ENCODE data around the gene EREG. TPM values are rescaled to one million over a fixed set of nuclear protein-coding genes. Genes with fewer than 3 reads are reported as not detected.

EREG gene
- total RNA-seq, 1 donor from 2014 or later: 0.30 TPM

DNA sequence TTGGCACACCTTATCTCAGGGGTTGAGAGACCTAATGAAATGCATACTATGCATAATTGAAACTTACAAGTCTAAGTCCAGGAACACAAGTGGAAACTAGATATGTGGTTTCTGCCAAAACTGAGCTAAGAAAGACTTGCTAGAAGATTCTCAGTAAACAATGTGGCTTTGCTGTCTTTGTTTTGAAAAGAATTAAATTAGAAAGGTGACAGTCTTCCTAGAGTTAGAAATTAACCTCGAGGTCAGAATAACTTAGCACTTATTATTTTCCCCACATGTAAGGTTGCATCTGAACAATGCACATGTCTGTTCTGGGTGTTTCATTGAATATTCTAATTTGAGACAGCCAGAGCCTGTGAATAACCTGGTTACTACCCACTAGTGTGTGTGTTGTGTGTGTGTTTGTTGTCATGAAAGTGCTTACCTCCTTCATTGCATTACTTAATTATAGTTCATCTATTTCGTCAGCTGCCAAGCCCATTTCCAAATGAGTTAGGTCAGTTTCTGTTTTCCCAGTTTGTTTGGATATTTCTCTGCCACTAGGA lies 1.5 kb downstream of the EREG start:
- Histone ChIP-seq H2AFZ (ENCODE audit: low read depth, low read length) (no peak overlapping the region), H3K36me3 (ENCODE audit: insufficient read depth, low read length) (no peaks in the 10 kb centered on the region), H3K9ac (ENCODE audit: low read length) (no peak overlapping the region), H3K27me3 (ENCODE audit: insufficient read depth, low read length) (no peaks in the 10 kb centered on the region), H3K4me3 (ENCODE audit: insufficient read depth, low read depth, low read length) (no peak overlapping the region), H3K4me1 (ENCODE audit: insufficient read depth, low read length) (peaks cover 11% of the 10 kb centered on the region), H3K27ac (ENCODE audit: low read depth, low read length) (no peak overlapping the region), H3K79me2 (ENCODE audit: insufficient read depth, low read length) (no peaks in the 10 kb centered on the region), H3K9me3 (ENCODE audit: insufficient read depth, low read depth, low read length) (no peaks in the 10 kb centered on the region), H4K20me1 (ENCODE audit: insufficient read depth, low read length) (no peaks in the 10 kb centered on the region), H3K4me2 (ENCODE audit: low read length) (peak overlapping the region; percentile 91)
- DNase-seq (ENCODE audit: low read depth) (no peak), FAIRE-seq (no peak)
- Mint-ChIP-seq H3K36me3 (ENCODE audit: low read depth, unreplicated experiment) (no peaks in the 10 kb centered on the region), H3K9me3 (ENCODE audit: unreplicated experiment) (no peaks in the 10 kb centered on the region), H3K27ac (ENCODE audit: unreplicated experiment) (no peak overlapping the region), H3K4me3 (ENCODE audit: unreplicated experiment) (no peak overlapping the region), H3K27me3 (ENCODE audit: low read depth, unreplicated experiment) (no peaks in the 10 kb centered on the region), H3K4me1 (ENCODE audit: low read depth, unreplicated experiment) (no peaks in the 10 kb centered on the region)
- no peak for TF ChIP-seq EZH2 (IDR thresholded peaks at IDR 0.05; ENCODE audit: insufficient read depth, low read length)
- TF ChIP-seq, protein P1, sequence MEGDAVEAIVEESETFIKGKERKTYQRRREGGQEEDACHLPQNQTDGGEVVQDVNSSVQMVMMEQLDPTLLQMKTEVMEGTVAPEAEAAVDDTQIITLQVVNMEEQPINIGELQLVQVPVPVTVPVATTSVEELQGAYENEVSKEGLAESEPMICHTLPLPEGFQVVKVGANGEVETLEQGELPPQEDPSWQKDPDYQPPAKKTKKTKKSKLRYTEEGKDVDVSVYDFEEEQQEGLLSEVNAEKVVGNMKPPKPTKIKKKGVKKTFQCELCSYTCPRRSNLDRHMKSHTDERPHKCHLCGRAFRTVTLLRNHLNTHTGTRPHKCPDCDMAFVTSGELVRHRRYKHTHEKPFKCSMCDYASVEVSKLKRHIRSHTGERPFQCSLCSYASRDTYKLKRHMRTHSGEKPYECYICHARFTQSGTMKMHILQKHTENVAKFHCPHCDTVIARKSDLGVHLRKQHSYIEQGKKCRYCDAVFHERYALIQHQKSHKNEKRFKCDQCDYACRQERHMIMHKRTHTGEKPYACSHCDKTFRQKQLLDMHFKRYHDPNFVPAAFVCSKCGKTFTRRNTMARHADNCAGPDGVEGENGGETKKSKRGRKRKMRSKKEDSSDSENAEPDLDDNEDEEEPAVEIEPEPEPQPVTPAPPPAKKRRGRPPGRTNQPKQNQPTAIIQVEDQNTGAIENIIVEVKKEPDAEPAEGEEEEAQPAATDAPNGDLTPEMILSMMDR (IDR thresholded peaks at IDR 0.05; ENCODE audit: insufficient read depth, low read depth, low read length): no peak

DNA sequence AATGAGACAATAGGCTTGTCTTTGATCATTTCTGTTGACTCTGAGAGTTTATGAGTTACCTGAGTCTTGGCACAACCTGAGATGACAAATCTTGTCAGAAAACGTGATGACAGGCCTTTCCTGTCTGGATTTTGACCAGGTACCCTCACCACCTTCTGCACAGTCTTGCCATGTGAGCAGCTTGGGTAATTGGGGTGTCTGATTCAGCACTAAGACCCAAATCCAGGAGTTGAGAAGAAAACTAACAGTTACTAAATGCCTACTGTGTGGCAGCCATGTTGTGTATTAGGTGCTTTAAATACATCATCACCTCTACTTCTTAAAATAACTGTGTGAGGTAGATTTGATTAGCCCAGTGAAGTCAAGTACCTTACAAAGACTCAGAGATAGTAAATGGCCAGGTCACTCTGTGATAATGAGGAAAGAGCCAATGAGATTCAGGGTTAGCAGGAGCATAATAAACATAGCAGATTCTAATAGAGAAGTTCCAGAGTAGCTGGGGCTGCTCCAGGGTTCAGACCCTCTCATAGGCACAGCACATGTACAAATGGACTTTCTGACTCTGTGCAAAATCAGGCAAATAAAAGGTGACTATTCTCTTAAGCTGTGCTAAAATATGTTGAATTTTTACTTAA lies 2.8 kb downstream of the EREG start:
- Mint-ChIP-seq H3K36me3 (ENCODE audit: low read depth, unreplicated experiment) (no peaks in the 10 kb centered on the region), H3K27ac (ENCODE audit: unreplicated experiment) (no peak overlapping the region), H3K9me3 (ENCODE audit: unreplicated experiment) (no peaks in the 10 kb centered on the region), H3K4me1 (ENCODE audit: low read depth, unreplicated experiment) (no peaks in the 10 kb centered on the region), H3K27me3 (ENCODE audit: low read depth, unreplicated experiment) (no peaks in the 10 kb centered on the region), H3K4me3 (ENCODE audit: unreplicated experiment) (no peak overlapping the region)
- H3K36me3 ChIP-seq (ENCODE audit: insufficient read depth, low read length): no peaks in the 10 kb centered on the region
- no peak for TF ChIP-seq EZH2 (IDR thresholded peaks at IDR 0.05; ENCODE audit: insufficient read depth, low read length)
- TF ChIP-seq, protein P1 (IDR thresholded peaks at IDR 0.05; ENCODE audit: insufficient read depth, low read depth, low read length): no peak
- H3K4me1 ChIP-seq (ENCODE audit: insufficient read depth, low read length): peaks cover 11% of the 10 kb centered on the region
- H3K4me2 ChIP-seq (ENCODE audit: low read length): no peak overlapping the region
- no peaks in the 10 kb centered on the region for H4K20me1 ChIP-seq (ENCODE audit: insufficient read depth, low read length)
- H3K4me3 ChIP-seq (ENCODE audit: insufficient read depth, low read depth, low read length): no peak overlapping the region
- DNase-seq (ENCODE audit: low read depth) (no peak), FAIRE-seq (no peak)
- H3K9me3 ChIP-seq (ENCODE audit: insufficient read depth, low read depth, low read length): no peaks in the 10 kb centered on the region
- H3K9ac ChIP-seq (ENCODE audit: low read length): no peak overlapping the region
- H3K27ac ChIP-seq (ENCODE audit: low read depth, low read length): no peak overlapping the region
- no peaks in the 10 kb centered on the region for H3K27me3 ChIP-seq (ENCODE audit: insufficient read depth, low read length)
- H3K79me2 ChIP-seq (ENCODE audit: insufficient read depth, low read length): no peaks in the 10 kb centered on the region
- no peak overlapping the region for H2AFZ ChIP-seq (ENCODE audit: low read depth, low read length)

DNA sequence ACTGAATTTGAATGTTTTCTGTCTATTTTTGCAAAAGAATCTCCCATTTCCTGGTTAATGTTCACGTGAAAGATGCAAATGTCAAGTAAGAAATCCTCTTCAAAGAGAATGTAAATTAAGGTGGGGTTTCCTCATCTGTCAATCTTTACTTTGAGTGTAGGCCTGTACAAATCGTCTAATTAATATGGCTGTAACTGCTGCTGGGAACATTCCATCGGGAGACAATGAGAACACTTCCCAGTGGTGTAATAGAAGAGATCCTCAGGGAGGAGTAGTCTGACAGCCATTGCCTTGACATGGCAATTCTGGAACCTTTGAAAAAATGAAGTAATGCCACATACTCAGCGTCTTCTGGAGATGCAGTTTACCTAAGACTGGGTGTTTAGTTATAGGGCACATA lies 3.7 kb downstream of the EREG start:
- H3K9me3 ChIP-seq (ENCODE audit: insufficient read depth, low read depth, low read length): no peaks in the 10 kb centered on the region
- FAIRE-seq (no peak), DNase-seq (ENCODE audit: low read depth) (no peak)
- no peak overlapping the region for H3K27ac Mint-ChIP-seq (ENCODE audit: unreplicated experiment)
- H3K36me3 ChIP-seq (ENCODE audit: insufficient read depth, low read length): no peaks in the 10 kb centered on the region
- no peak overlapping the region for H2AFZ ChIP-seq (ENCODE audit: low read depth, low read length)
- H4K20me1 ChIP-seq (ENCODE audit: insufficient read depth, low read length): no peaks in the 10 kb centered on the region
- no peaks in the 10 kb centered on the region for H3K36me3 Mint-ChIP-seq (ENCODE audit: low read depth, unreplicated experiment)
- H3K4me2 ChIP-seq (ENCODE audit: low read length): no peak overlapping the region
- H3K4me3 ChIP-seq (ENCODE audit: insufficient read depth, low read depth, low read length): no peak overlapping the region
- H3K79me2 ChIP-seq (ENCODE audit: insufficient read depth, low read length): no peaks in the 10 kb centered on the region
- no peak overlapping the region for H3K4me3 Mint-ChIP-seq (ENCODE audit: unreplicated experiment)
- no peaks in the 10 kb centered on the region for H3K9me3 Mint-ChIP-seq (ENCODE audit: unreplicated experiment)
- TF ChIP-seq, protein P1 (IDR thresholded peaks at IDR 0.05; ENCODE audit: insufficient read depth, low read depth, low read length): no peak
- TF ChIP-seq EZH2 (IDR thresholded peaks at IDR 0.05; ENCODE audit: insufficient read depth, low read length): no peak
- H3K27ac ChIP-seq (ENCODE audit: low read depth, low read length): no peak overlapping the region
- H3K4me1 ChIP-seq (ENCODE audit: insufficient read depth, low read length): peaks cover 11% of the 10 kb centered on the region
- no peak overlapping the region for H3K9ac ChIP-seq (ENCODE audit: low read length)
- no peaks in the 10 kb centered on the region for H3K27me3 Mint-ChIP-seq (ENCODE audit: low read depth, unreplicated experiment)
- no peaks in the 10 kb centered on the region for H3K4me1 Mint-ChIP-seq (ENCODE audit: low read depth, unreplicated experiment)
- no peaks in the 10 kb centered on the region for H3K27me3 ChIP-seq (ENCODE audit: insufficient read depth, low read length)

Measured in astrocyte (in vitro differentiated cells and primary cell).